KG1 (cell line): ENCODE measurements around the gene TAPT1.

Experiments used
- DNase-seq: peaks from one replicate; lab custom pipeline; 2025; lab: John Stamatoyannopoulos, UW

TAPT1 gene

DNA sequence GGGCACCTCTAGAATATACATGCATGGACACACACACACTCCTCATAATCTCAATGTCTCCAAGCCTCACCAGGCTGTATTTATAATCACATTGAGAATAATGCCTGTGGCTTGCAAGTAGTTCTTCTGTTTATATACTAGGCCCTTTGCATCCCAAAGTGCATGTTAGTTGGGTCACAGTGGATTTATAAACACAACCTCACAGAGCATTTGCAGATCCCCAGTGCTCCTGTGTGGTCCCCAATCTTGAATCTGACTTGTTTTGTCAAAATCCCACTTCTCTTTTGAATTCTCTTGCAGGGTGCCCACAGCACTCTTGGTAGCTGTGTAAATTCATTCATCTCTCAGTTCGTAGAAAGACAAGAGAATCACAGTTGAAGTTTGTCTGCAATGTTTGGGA, 92.9 kb downstream of the TAPT1 start:
- DNase-seq, result no peak

DNA sequence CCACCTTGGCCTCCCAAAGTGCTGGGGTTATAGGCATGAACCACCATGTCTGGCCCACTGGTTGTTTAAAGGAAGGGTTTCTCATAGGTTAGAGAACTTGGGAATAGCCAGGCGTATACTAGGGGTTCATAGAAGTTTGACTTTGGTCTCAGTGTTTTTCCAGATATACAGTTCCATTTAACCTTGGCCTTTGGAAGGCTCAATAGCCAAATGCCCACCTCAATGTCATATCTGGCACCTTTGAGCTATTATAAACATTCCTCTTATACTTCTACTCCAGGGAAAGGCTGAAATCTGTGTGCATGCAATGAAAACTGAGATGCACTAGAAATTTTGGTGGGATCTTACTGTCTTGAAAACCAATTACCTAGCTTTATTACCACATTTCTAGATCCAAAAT, 95.0 kb downstream of the TAPT1 start:
- DNase-seq, result no peak

DNA sequence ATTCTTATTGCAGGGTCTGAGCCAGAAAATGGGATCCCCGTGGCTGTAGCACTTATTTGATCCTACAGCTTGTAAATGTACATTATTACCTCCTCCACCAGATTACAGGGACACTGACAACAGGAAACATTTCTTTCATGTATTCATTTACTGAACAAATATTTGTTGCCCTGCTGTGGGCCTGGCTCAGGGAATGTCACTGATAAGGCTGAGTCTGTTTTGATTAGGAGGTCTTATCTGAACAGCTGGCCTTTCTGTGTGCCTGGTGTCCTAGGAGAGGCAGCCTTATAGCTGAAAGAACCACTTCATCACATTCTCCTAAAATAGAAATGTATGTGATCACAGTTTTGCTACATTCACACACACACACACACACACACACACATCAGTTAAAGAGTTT, 96.9 kb downstream of the TAPT1 start:
- no peak for DNase-seq

DNA sequence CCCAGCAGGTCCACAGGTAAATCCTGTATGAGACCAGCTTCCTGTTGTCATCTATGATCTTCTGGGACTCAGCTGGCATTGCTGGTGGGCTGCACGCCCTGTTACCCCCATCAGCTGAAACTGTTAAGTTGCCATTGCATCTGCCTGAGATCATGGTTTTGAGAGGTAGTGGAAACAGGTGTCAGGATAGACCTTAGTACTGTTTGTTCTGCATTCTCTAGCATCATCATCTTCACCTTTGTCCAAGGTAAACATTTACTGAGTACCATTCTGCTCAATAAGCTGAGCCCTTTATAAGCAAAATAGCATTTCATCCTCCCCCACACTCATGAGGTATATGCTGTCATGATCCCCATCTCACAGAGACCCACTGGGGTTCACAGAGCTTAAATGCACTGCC, 99.6 kb downstream of the TAPT1 start:
- no peak for DNase-seq

DNA sequence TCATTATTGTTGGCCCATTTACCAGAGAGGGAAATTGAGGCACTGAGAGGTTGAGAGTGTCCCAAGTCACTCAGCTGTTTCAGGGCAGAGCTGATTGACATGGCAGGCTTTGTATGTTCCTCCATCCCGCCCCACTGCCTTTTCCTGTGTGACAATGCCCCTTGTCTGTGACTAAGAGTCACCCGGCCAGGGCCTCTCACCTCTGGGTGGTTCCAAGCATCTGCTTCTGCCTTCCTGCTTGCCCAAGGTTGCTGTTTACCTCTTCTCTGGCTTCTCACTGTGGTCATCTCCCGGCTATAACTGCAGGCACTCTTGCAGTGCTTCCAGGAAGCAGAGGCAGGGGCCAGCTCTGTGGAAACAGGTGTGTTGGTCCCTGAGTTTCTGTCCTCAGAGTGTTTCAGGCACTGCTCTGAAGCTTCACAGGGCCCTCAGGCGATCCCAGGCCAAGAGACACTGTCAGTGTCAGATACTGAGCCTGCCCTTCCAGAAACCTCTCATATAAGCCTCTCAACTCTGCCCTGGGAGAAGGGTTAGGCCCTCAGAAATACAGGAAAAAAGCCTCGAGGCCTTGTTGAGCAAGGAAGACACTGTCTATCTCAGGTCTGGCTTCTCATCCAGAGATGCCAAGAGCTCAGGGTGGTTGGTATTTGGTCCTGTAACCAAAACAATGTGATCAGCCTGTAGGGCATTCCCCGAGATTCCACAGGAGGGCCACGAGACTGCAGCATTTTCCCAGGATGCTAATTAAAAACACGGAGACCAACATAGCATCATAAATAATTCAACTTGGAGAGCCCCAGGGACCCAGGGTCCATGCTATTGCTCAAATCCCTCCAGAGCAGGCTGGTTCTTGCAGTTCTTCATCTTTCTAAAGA, 100.5 kb downstream of the TAPT1 start:
- DNase-seq, result no peak

DNA sequence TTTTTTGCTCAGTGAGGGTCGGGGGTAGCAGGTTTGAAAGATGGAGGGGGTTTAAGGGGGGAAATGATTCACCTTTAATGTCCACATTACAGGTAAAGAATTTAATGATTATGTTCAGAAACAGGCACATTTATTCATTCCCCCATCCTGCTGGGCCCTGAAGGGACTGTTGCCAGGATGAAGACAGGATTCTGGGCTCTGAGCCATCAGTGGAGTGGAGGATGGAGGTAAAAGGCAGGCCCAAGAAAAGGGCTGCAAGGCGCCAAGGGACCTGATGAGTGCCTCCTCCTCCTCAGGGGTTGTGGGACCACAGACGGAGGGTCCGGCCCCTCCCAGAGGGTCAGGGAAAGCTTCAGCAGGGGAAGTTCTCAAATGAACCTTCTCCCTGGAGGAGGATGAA, 102.0 kb downstream of the TAPT1 start:
- no peak for DNase-seq

DNA sequence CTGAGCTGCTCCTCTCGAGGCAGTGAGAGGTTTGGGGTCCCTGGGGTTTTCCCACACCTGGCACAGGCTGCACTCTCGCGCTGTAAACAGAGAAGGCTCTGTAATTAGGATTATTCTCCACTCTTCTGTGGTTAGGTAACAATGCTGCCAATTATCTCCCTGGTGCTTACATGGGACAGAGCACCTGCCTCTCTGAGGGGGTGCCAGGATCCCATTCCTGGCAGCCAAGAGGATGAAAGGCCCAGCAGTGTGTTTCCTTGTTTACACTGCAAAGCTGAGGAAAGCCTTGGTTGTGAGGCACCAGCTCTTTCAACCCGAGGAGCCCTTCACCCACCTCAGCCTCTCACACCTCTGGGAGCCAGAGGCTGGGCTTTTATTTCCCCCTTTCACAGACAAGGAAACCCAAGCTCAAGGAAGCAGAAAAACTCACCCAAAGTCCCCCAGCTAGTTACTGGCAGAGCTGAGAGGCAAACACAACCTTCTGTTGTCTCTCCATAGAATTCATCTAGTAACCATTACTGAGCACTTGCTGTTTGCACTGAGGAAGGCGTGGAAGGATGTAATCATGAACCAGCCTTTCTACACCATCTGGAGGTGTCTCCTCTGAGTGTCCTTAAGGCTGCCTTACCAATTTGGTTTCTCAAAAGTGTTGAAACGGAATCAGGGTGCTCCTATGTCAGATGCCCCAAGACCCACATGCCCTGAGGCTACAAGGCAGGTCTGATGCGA, 102.8 kb downstream of the TAPT1 start:
- DNase-seq, result no peak

DNA sequence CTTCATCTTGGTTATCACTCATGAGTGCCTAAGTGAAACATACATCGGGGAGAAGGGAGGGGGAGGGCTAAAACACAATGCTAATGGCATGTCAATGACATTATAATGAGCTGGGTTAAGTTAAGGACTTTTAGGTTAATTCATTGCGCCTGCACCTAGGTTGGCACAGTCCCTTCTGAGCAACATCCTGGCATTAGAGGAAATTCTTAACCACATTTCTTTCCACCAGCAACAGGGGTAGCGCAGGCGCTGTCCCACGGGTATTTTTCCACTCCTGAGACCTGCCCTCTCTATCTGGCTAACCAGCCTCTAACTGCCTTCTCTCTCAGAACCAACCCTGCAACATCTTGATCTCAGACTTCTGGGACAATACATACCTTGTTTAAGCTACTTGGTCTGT, 103.5 kb downstream of the TAPT1 start:
- DNase-seq, result no peak

DNA sequence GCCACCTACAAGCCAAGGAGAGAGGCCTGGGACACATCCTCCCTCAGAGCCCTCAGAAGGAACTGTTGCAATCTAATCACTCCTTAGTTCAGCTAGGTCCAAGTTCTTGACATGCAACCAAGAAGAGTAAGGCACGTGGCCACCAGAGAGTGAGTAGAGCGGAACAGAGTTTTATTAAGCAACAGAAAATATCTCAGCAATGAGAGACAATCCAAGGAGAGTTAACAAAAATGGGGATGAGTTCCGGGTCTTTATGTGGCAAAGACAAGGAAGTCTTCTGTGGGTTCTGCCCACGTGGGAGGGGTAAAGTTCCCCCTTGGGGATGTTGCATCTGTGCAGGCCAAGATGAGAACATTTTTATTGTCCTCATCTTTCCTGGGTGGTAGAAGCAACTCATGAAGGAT, 104.0 kb downstream of the TAPT1 start:
- DNase-seq, result no peak

DNA sequence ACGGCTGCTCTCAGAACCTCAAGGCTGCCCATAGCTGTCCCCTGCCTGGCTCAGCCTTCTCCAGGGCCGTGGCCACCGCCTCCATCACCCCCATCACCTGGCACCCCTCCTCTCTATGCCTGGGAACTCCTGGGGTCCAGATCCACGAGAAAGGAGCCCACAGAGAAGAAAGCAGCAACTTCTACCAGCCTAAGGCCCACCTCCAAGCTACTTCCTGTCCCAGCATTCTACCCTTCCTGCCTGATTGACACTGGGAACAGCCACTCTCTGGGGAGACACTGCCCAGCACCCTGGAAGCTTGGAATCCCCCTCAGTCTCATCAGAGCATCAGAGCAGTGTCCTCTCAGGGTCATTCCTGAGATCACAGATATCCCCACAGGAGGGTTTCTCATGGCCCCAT, 105.6 kb downstream of the TAPT1 start:
- no peak for DNase-seq

DNA sequence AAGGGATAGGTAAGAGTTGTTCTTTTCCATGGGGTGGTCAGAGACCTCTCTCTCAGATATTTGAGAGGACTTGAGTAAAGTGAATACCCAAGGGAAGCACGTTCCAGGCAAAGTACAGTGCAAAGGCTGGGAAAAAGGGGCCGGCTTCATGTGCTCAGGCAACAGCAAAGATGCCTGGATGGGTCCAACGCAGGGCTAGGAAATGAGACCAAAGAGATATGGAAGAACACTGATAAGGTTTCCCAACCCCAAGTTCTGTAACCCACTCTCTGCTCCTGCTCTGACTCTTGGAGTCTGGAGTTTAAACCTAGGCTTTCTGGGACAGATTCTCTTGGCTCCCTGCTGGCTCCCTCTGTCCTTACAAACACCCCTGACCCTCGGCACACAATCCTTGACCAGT, 106.3 kb downstream of the TAPT1 start:
- DNase-seq, result no peak

DNA sequence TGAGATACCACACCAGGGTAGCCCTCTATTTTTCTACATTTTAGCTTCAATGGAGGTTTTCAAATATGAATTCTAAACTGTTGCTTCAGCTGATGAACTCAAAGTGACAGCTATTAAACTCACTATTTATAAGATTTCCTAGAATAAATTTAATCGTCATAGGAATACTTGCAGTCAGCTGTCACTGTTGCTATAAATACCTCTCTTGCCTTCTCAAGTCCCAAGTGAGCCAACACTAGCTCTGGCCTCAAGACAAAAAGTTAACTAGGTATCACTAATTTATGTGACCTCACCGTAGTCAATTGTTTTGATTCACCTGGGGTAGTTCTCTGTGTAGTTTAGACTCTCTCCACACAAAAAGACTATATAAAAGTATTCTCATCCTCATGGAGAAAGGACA, 108.2 kb downstream of the TAPT1 start:
- no peak for DNase-seq

DNA sequence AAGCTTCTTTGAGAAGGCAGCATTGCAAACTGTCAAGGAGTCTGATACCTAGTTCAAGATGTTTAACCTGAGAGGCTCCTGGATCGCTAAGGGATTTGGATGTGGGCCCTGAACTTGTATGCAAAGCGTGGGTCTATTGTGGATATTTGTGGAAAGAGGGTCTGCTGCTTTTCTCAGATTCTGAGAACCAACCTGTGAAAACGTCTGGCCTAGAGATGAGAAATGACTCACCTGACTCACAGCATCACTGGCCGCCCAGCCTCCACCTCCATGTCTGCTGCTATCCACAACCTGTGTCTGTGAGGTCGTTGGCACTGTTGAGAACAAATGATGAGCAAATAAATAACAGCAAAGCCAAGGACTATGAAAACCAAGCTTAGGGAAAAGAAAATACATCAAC, 109.1 kb downstream of the TAPT1 start:
- DNase-seq, result no peak

DNA sequence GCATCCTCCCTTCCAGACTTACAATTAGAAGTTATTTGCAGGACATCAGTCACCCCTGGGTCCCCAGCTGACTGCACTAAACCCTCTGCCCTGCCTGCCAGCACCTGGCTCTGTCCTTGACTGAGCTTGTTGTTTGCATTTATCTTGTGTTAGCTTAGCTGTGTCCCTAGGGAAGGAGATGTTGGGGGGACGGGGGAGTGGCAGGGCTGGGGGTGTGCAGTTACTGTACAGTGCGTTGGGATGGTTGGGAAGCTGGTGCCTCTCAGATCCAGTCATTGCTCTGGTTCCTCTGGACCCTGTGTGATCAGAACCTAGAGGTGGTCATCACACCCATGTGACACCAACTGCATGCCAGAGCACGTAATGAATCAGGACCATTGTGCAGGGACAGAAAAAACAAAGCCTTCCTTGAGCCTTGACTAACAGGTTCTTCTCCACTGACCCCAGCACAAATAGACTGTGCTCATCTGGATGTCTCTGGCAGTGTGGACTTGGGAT, 109.7 kb downstream of the TAPT1 start:
- DNase-seq, result no peak

DNA sequence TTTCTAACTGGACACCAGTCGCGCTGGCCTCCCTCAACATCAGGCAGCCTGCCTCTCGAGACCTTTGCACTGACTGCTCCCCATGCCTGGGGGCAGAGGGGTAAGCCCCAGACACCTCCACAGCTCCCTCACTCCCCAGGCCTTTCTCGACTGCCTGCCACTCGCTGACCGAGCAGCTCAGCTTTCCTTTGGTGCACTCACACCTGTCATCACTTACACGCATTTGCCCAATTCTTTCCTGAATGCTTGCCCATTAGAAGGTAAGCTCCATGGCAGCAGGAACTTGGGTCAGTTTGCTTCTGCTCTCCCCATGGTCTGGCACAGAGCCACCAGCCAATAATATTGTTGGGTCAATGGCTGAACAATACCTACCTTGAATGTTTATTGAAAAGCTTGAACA, 110.3 kb downstream of the TAPT1 start:
- DNase-seq, result no peak

DNA sequence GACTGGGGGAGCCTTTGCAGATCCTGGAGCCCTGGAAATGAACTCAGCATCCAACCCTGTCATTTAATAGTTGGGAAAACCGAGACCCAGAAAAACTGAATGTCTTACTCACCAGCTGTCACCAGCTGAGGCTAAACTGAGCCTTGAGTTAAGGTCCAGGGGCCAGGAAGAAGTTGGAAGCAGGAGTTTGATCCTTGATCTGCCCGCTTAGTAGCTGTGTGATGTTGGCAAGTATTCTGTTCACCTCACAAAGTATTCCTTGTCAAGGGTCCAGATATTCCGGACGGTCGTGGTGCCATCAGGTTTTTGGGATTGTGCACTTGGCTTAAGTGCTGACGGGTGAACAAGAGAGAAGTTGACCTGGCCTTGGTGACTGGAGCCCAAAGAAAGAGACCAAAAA, 111.7 kb downstream of the TAPT1 start:
- DNase-seq, result no peak

DNA sequence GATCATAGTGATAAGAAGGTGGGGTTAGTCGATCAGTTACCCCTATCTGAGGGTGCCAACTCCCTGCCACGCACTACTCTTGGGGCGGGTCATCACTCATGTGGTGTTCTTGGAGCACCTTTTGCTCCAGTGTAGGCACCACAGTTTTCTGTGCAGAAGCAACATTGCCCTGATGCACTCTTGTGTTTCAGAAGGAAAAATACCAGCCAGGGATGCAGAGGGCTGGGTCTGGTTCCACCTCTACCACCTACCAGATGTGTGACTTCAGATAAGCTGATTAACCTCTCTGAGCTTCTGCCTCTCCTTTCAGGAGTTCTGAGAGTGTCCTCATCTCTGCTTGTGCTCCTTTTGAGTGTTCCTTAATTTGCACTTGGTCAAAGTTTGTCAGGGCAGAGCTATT, 112.5 kb downstream of the TAPT1 start:
- DNase-seq, result no peak

DNA sequence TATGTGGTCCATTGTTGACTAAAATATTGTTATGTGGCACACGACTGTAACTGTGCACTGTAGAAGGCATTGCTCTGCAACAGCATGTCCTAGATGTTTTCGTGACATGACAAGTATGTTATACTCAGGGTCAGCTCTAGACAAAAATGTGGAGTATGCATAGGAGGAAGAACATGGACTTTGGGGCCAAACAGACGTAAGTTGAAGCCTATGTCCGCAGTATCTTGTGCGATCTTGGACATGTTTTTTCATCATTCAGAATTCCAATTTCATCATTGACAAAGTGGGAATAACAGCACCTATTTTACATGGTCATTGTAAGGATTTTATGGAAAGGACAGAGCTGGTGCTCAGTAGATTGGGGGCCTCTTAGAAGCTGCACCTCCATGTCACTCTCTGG, 114.7 kb downstream of the TAPT1 start:
- DNase-seq, result no peak

DNA sequence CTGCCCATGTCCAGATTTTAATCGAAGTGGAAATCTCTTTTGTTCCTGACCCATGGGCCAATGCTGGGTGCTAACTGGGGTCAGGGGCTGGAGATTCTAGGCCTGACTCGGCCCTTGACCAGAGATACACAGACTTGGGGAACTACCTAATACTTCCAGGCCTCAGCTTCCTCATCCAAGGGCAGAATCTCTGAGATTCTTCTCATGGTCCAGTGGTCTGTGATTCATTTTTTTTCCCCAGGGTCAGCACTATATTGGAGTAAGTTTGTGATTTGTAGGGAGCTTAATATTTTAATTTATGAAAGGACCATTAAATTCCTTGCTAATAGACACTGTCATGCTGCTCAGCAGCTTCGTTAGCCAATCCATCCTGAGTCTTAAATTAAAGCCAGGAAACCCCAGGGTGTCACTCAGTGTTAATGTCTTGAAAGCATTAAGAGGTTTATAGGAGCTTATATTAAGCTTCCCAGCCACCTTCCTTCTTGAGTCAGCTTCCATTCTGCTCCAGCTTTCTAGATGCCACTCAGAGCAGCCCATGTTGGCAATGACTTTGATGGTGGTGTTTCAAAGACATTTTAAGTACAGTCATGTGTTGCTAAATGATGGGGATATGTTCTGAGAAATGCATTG, 115.5 kb downstream of the TAPT1 start:
- DNase-seq, result no peak
